Transverse colon (tissue), 4 donors: ENCODE results near the gene PPP1R17.

Experiments used
- CTCF ChIP-seq, 5 experiments: fragments of 200-600 bp in 3 of 5; fragments of 450-650 bp in 2 of 5; sonication (generic) in 3 of 5; IDR thresholded peaks; 1 replicate in 2 of 5; 2 replicates in 3 of 5; pipeline ENCODE4 v1.5.1; 2016 to 2017; ENCODE audit warnings: antibody characterized with exemption in 5 of 5, inconsistent platforms in 3 of 5, mild to moderate bottlenecking in 2 of 5, moderate library complexity in 1 of 5
- POLR2A ChIP-seq: fragments of 450-650 bp; IDR thresholded peaks from one replicate; pipeline ENCODE4 v1.6.1; 2016; ENCODE audit warnings: antibody characterized with exemption, mild to moderate bottlenecking, moderate library complexity
- POLR2AphosphoS5 ChIP-seq, 3 donors: sonication (generic); formaldehyde crosslinking; IDR thresholded peaks; one replicate each; pipeline ENCODE4 v1.6.1; 2016; ENCODE audit warnings: antibody characterized with exemption in 3 of 3

- no peak for TF ChIP-seq CTCF (IDR thresholded peaks at IDR 0.05)
- no peak for TF ChIP-seq POLR2A
- TF ChIP-seq POLR2AphosphoS5 (IDR thresholded peaks at IDR 0.05), result no peak
Measured at GRCh38 chr7:31741852-31742251, 54.8 kb downstream of the PPP1R17 start.
